AG04450 (cell line): ENCODE data around the gene HELZ2. TPM values are rescaled to one million over a fixed set of nuclear protein-coding genes. Genes with fewer than 3 reads are reported as not detected.

Source experiments
- CTCF ChIA-PET: fragments of 300-600, 350-600 bp; formaldehyde crosslinking; extraction: SDS; loops from one replicate; lab custom pipeline; 2022; ENCODE audit warnings: antibody characterized with exemption, inconsistent platforms; lab: Charles Lee
- POLR2A ChIA-PET: fragments of 350-600 bp; formaldehyde crosslinking; extraction: SDS; loops from one replicate; lab custom pipeline; 2021; ENCODE audit warnings: antibody characterized with exemption, inconsistent platforms; lab: Yijun Ruan, JAX
- DNase-seq: peaks from one replicate; pipeline ENCODE4 v3.0.0-alpha.2; 2011; ENCODE audit warnings: low read depth, low spot score
- H3K27ac ChIP-seq: one replicate; pipeline ENCODE4 v1.5.1; 2012; ENCODE audit warnings: low read depth, low read length, control low read depth
- H3K27me3 ChIP-seq: one replicate; pipeline ENCODE4 v1.6.0; 2012; ENCODE audit warnings: low read length; ENCODE audit not compliant: control insufficient read depth, insufficient read depth
- H3K4me3 ChIP-seq: 2 replicates; pipeline ENCODE4 v1.5.1; 2011; ENCODE audit warnings: mild to moderate bottlenecking, low read depth, low read length, control low read depth
- H3K9me3 ChIP-seq: 2 replicates; pipeline ENCODE4 v1.5.1; 2012; ENCODE audit warnings: low read length; ENCODE audit not compliant: control insufficient read depth, insufficient read depth
- polyA plus RNA-seq: library from polyadenylated mRNA; depleted of rRNA; stranded (reverse); fragments of >200 nt; gene quantifications from 2 replicates; pipeline ENCODE4 v1.2.3, GENCODE V29; 2011
- TF ChIP-seq, protein P1 (sequence below): IDR thresholded peaks from 2 replicates; pipeline ENCODE4 v1.5.1; 2011; ENCODE audit warnings: low read depth, low read length, control low read depth, inconsistent platforms

HELZ2 gene
- polyA plus RNA-seq, 1 experiment, result 4.6 TPM

DNA sequence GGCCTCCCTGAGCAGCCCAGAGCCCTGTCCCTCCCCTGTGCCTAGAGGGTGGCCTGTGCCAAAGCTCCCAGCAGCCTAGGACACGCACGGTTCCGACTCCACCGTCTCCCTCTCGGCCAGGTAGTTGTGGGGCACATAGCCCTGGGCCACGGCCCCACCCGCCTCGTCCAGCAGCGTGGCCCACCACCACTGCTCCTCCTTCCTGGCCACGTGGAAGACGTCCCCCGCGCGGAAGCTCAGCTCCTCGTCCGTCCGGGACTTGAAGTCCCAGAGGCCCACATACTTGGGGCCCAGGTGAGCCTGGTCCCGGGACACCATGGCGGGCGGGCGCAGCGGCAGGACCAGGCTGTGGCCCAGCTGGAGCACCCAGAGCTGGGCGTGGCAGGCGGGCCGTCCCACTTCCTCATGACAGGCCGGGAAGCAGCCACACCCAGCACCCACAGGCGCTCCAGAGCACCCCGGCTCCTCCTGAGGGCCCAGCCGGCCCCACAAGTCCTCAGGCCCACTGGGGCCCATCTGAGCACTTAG is 37.0 kb downstream of the HELZ2 start, which contains the start of gene PTK6:
TSS of gene PTK6 (minus strand) at position 380 of the 528 bp plus-strand sequence. CDS start at position 318, 62 bp downstream.
- POLR2A ChIA-PET, result interaction anchor here (0.7 to 1.8 kb wide), 6 partner anchors 16 to 328 kb away, joined by 3 to 12 read pairs (median 3); partner anchors contain the start of genes GMEB2, PPDPF, RTEL1 and TPD52L2
- peaks cover 6% of the 10 kb centered on the region for H3K27me3 ChIP-seq
- CTCF ChIA-PET, result interaction anchor here (0.5 to 2.7 kb wide), 18 partner anchors 9 to 502 kb away, joined by 3 to 24 read pairs (median 5); partner anchors contain the start of genes HELZ2, LIME1, PRPF6 and SAMD10
- no peak within 1 kb of the TSS for H3K27ac ChIP-seq
- peak within 1 kb of the TSS; percentile 46 for H3K4me3 ChIP-seq
- TF ChIP-seq, protein P1, sequence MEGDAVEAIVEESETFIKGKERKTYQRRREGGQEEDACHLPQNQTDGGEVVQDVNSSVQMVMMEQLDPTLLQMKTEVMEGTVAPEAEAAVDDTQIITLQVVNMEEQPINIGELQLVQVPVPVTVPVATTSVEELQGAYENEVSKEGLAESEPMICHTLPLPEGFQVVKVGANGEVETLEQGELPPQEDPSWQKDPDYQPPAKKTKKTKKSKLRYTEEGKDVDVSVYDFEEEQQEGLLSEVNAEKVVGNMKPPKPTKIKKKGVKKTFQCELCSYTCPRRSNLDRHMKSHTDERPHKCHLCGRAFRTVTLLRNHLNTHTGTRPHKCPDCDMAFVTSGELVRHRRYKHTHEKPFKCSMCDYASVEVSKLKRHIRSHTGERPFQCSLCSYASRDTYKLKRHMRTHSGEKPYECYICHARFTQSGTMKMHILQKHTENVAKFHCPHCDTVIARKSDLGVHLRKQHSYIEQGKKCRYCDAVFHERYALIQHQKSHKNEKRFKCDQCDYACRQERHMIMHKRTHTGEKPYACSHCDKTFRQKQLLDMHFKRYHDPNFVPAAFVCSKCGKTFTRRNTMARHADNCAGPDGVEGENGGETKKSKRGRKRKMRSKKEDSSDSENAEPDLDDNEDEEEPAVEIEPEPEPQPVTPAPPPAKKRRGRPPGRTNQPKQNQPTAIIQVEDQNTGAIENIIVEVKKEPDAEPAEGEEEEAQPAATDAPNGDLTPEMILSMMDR, result no peak
- no peaks in the 10 kb centered on the region; the same call in 1 of the 2 replicates for H3K9me3 ChIP-seq
- DNase-seq, result no peak

DNA sequence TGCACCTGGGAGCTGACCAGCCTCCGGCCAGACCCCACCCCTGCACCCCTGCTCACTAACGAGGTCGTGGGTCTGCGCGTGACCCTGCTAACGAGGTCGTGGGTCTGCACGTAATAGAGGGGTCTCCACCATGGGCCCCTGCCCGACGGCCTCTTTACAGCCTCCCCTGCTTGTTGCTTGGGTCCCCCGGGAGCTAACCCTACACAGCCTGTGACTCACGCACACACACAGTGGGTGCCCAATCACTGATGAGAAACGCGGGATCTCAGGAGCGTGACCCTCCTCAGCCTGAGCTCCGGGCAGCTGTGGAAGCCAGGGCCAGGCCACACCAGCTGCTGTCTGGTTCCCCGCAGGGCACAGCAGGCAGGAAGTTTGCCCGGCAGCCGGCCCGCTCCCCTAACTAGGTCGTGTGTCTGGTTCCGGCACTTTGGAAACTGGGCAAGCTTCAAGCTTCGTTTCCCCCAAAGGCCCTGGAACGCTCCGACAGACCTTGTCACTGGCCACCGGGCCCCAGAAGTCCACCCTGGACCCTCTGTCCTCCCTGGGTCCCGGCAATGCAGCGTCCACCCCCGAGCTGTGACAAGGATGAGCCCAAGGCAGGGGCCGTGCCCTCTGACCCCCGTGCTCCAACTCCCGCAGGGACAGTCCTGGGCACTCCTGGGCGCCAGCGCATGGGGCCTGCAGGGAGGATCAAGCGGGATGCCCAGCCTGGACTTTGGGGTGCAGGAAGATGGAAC is 37.6 kb downstream of the HELZ2 start:
- Histone ChIP-seq H3K27me3 (peaks cover 6% of the 10 kb centered on the region), H3K27ac (no peak overlapping the region), H3K9me3 (no peaks in the 10 kb centered on the region; the same call in 1 of the 2 replicates), H3K4me3 (no peak overlapping the region)
- DNase-seq, result no peak
- TF ChIP-seq, protein P1, result no peak
- POLR2A ChIA-PET, result interaction anchor here (1.3 to 1.4 kb wide), 2 partner anchors 15 to 91 kb away, joined by 3 read pairs; partner anchors contain the start of gene GMEB2
- CTCF ChIA-PET, result interaction anchor here (0.5 to 2.4 kb wide), 2 partner anchors 91 to 444 kb away, joined by 4 to 7 read pairs; partner anchors contain the start of genes PRPF6 and SAMD10

DNA sequence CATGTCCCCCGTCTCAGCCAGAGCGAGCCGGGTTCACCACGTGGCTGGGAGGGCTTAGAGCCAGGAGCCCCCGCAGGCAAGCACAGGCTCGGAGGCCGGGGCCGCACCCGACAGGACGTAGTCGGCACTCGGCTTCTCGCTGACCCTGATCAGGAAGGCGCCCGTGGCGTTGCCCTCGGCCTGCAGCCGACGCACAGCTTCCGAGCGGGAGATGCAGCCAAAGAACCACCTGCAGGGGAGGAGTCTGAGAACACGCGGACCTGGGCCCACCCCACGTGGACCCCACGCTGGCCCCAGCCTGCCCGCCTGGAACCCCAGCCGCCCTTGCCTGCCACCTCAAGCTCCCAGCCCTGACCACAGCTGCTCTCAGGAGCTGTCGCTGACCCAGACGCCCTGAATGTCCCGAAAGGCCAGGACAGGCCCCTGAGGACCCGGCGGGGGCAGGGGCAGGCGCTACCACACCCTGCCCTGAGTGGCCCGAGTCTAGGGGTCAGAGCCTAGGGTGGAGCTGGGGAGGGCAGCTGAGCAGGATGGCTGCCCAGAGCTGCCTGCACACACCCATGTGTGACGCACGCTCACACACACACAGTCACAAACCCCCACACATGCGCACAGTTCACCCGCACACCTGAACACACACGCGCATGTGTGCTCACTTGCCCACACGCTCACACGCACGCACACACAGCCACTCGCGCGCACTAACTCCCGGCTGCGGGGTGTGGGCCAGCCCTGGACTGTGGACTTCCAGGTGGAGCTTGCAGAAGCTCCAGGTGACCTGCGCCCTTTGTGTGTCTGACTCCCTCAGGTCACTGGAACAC is 39.0 kb downstream of the HELZ2 start:
- TF ChIP-seq, protein P1, result no peak
- Histone ChIP-seq H3K9me3 (no peaks in the 10 kb centered on the region; the same call in 1 of the 2 replicates), H3K27me3 (peaks cover 6% of the 10 kb centered on the region), H3K4me3 (no peak overlapping the region), H3K27ac (no peak overlapping the region)
- DNase-seq, result no peak
- ChIA-PET CTCF (no interaction called here), POLR2A (interaction anchor here (1.3 to 1.4 kb wide), 2 partner anchors 14 kb away, joined by 3 to 5 read pairs; no protein-coding TSS in a partner anchor)

DNA sequence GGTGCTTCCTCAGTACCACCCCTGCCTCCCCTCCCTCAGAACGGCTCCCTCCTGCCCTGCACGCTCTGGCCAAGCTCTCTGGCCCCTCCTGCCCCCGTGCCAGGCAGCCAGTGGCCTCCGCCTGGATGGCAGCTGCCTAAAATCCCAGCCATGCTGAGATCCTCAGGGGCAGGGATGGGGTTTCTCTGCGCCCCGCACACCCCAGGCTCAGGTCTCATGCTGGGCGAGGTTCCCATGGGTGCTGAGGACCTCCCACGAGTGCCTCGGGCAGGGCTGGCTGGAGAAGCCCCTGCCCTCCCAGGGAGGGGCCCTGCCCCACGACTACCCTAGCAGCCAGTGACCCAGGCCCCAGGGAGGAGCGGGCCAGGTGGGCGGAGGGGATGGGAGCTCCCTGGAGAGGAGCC is 39.6 kb downstream of the HELZ2 start:
- peaks cover 6% of the 10 kb centered on the region for H3K27me3 ChIP-seq
- no peak overlapping the region for H3K27ac ChIP-seq
- ChIA-PET POLR2A (interaction anchor here (1.4 kb wide), 1 partner anchor 13 kb away, joined by 5 read pairs; no protein-coding TSS in a partner anchor), CTCF (no interaction called here)
- no peaks in the 10 kb centered on the region; the same call in 1 of the 2 replicates for H3K9me3 ChIP-seq
- DNase-seq, result no peak
- H3K4me3 ChIP-seq, result no peak overlapping the region
- TF ChIP-seq, protein P1, result no peak
